ENCODE results near the gene DYNLT2.

DYNLT2 gene

GRCh38 chr6:169726963-169727362 is 24.4 kb downstream of the DYNLT2 start:
- DNase-seq = no peak

- DNase-seq = no peak
These were observed 25.3 kb downstream of the DYNLT2 start for GRCh38 chr6:169726049-169726400.

GRCh38 chr6:169725125-169726048 is 26.0 kb downstream of the DYNLT2 start:
- peak; percentile 30 for DNase-seq

- DNase-seq = peak; percentile 72 to 79
These were observed 26.8 kb downstream of the DYNLT2 start, which contains the start of gene PHF10 for GRCh38 chr6:169724494-169725124. Gene PHF10, minus strand, starts transcription at chr6:169724500. Its CDS starts 569 bp downstream, at chr6:169723931.

- DNase-seq = peak; percentile 45 to 46
These were observed 27.3 kb downstream of the DYNLT2 start for GRCh38 chr6:169723991-169724493.

GRCh38 chr6:169723200-169723909 is 28.0 kb downstream of the DYNLT2 start:
- DNase-seq = peak; percentile 64 to 66

GRCh38 chr6:169722362-169723199 is 28.8 kb downstream of the DYNLT2 start:
- peak; percentile 43 to 47 for DNase-seq

GRCh38 chr6:169720207-169720855 is 31.0 kb downstream of the DYNLT2 start:
- DNase-seq = no peak

GRCh38 chr6:169719117-169719516 is 32.3 kb downstream of the DYNLT2 start:
- no peak for DNase-seq

GRCh38 chr6:169714595-169714994 is 36.8 kb downstream of the DYNLT2 start:
- no peak for DNase-seq

- DNase-seq = no peak
These were observed 37.2 kb downstream of the DYNLT2 start for GRCh38 chr6:169714178-169714577.

- no peak for DNase-seq
These were observed 41.4 kb downstream of the DYNLT2 start for GRCh38 chr6:169710009-169710408.

- no peak for DNase-seq
These were observed 42.1 kb downstream of the DYNLT2 start for GRCh38 chr6:169709293-169709692.

GRCh38 chr6:169707772-169708171 is 43.6 kb downstream of the DYNLT2 start:
- DNase-seq = no peak

GRCh38 chr6:169702840-169703246 is 48.5 kb downstream of the DYNLT2 start:
- peak in 1 of 2 donors; percentile 46 for DNase-seq

GRCh38 chr6:169701954-169702839 is 49.2 kb downstream of the DYNLT2 start, which contains the start of the genes C6orf120 and WDR27:
Gene C6orf120, plus strand, starts transcription at chr6:169702126. Its CDS starts 334 bp downstream, at chr6:169702460.
Gene WDR27, minus strand, starts transcription at chr6:169702029. Its CDS starts 13,024 bp downstream, at chr6:169689005.
- DNase-seq = peak; percentile 98 to 99

GRCh38 chr6:169701311-169701953 is 49.9 kb downstream of the DYNLT2 start:
- DNase-seq = no peak

- no peak for DNase-seq
These were observed 51.1 kb downstream of the DYNLT2 start for GRCh38 chr6:169700296-169700695.

GRCh38 chr6:169697115-169697514 is 54.3 kb downstream of the DYNLT2 start:
- peak; percentile 30 to 34 for DNase-seq

- DNase-seq = no peak
These were observed 56.2 kb downstream of the DYNLT2 start for GRCh38 chr6:169695131-169695530.
